Mesenchymal stem cell (in vitro differentiated cells and primary cell): Measurements from ENCODE around the gene ADARB2.

Source experiments
- DNase-seq: peaks from one replicate; pipeline ENCODE4 v3.0.0-alpha.2; 2013
- H2AFZ ChIP-seq: one replicate; pipeline ENCODE4 v1.6.1; 2013; ENCODE audit warnings: low read depth, mild to moderate bottlenecking, control low read depth, inconsistent platforms, low read length, moderate library complexity
- H2AK5ac ChIP-seq: 2 replicates; pipeline ENCODE4 v1.6.1; 2013; ENCODE audit warnings: low read length, moderate library complexity, mild to moderate bottlenecking, inconsistent platforms; ENCODE audit not compliant: severe bottlenecking
- H2BK120ac ChIP-seq: one replicate; pipeline ENCODE4 v1.6.1; 2013; ENCODE audit warnings: low read depth, mild to moderate bottlenecking, inconsistent platforms, low read length, moderate library complexity
- H2BK12ac ChIP-seq, 2 experiments: one replicate each; pipeline ENCODE4 v1.6.1; 2013; ENCODE audit warnings: inconsistent platforms in 2 of 2, low read length in 2 of 2, mild to moderate bottlenecking in 2 of 2, moderate library complexity in 2 of 2, control low read depth in 1 of 2
- H2BK15ac ChIP-seq: one replicate; pipeline ENCODE4 v1.6.1; 2013; ENCODE audit warnings: mild to moderate bottlenecking, low read depth, inconsistent platforms; ENCODE audit not compliant: poor library complexity, severe bottlenecking
- H2BK5ac ChIP-seq: 2 replicates; pipeline ENCODE4 v1.6.1; 2013; ENCODE audit warnings: low read depth, mild to moderate bottlenecking, low read length, control low read depth, inconsistent platforms; ENCODE audit not compliant: poor library complexity, severe bottlenecking
- H3K14ac ChIP-seq, 2 experiments: one replicate each; pipeline ENCODE4 v1.6.1; 2013; ENCODE audit warnings: inconsistent platforms in 2 of 2, low read length in 2 of 2, control low read depth in 1 of 2, mild to moderate bottlenecking in 1 of 2, moderate library complexity in 1 of 2
- H3K18ac ChIP-seq, 2 experiments: one replicate each; pipeline ENCODE4 v1.6.1; 2013; ENCODE audit warnings: inconsistent platforms in 2 of 2, low read length in 2 of 2, control low read depth in 1 of 2, low read depth in 1 of 2, mild to moderate bottlenecking in 1 of 2
- H3K23ac ChIP-seq, 2 experiments: one replicate each; pipeline ENCODE4 v1.6.1; 2013; ENCODE audit warnings: inconsistent platforms in 2 of 2, low read length in 2 of 2, mild to moderate bottlenecking in 2 of 2, moderate library complexity in 2 of 2, control low read depth in 1 of 2
- H3K27ac ChIP-seq: 2 replicates; pipeline ENCODE4 v1.5.1; 2013; ENCODE audit warnings: mild to moderate bottlenecking, moderate library complexity, low read length, control low read depth, inconsistent platforms; ENCODE audit not compliant: poor library complexity, severe bottlenecking
- H3K27me3 ChIP-seq, 2 experiments: 2 replicates each; pipeline versions ENCODE4 v1.6.1 to v1.7.0; 2013; ENCODE audit warnings: low read length in 2 of 2, mild to moderate bottlenecking in 2 of 2, moderate library complexity in 2 of 2, control low read depth in 1 of 2, inconsistent platforms in 1 of 2; ENCODE audit not compliant: control insufficient read depth in 1 of 2, insufficient read depth in 1 of 2
- H3K36me3 ChIP-seq, 2 experiments: 2 replicates each; pipeline versions ENCODE4 v1.6.1 to v1.7.0; 2013; ENCODE audit warnings: low read length in 2 of 2, control low read depth in 1 of 2, inconsistent platforms in 1 of 2, low read depth in 1 of 2, mild to moderate bottlenecking in 1 of 2; ENCODE audit not compliant: insufficient read depth in 2 of 2, control insufficient read depth in 1 of 2
- H3K4ac ChIP-seq, 2 experiments: one replicate each; pipeline ENCODE4 v1.6.1; 2013; ENCODE audit warnings: inconsistent platforms in 2 of 2, low read length in 2 of 2, mild to moderate bottlenecking in 2 of 2, moderate library complexity in 2 of 2, control low read depth in 1 of 2, low read depth in 1 of 2
- H3K4me1 ChIP-seq: 2 replicates; pipeline ENCODE4 v1.6.1; 2013; ENCODE audit warnings: low read depth, low read length, control low read depth; ENCODE audit not compliant: control insufficient read depth, insufficient read depth
- H3K4me2 ChIP-seq: 2 replicates; pipeline ENCODE4 v1.6.1; 2013; ENCODE audit warnings: low read length, mild to moderate bottlenecking, inconsistent platforms; ENCODE audit not compliant: poor library complexity, severe bottlenecking
- H3K4me3 ChIP-seq, 2 experiments: 2 replicates each; pipeline versions ENCODE4 v1.5.1 to v1.7.0; 2013; ENCODE audit warnings: low read length in 2 of 2, mild to moderate bottlenecking in 2 of 2, control low read depth in 1 of 2, low read depth in 1 of 2; ENCODE audit not compliant: insufficient read depth in 1 of 2
- H3K79me1 ChIP-seq: replicated peaks from 2 replicates; pipeline ENCODE4 v1.6.1; 2013; ENCODE audit warnings: mild to moderate bottlenecking, control low read depth, low read length, inconsistent platforms; ENCODE audit not compliant: poor library complexity, severe bottlenecking
- H3K9ac ChIP-seq: 2 replicates; pipeline ENCODE4 v1.7.0; 2013; ENCODE audit warnings: mild to moderate bottlenecking, low read length, moderate library complexity
- H3K9me3 ChIP-seq: 2 replicates; pipeline ENCODE4 v1.7.0; 2013; ENCODE audit warnings: mild to moderate bottlenecking, low read length; ENCODE audit not compliant: control insufficient read depth
- H4K8ac ChIP-seq: one replicate; pipeline ENCODE4 v1.6.1; 2013; ENCODE audit warnings: inconsistent platforms, mild to moderate bottlenecking, low read length, moderate library complexity
- H4K91ac ChIP-seq: one replicate; pipeline ENCODE4 v1.6.1; 2013; ENCODE audit warnings: mild to moderate bottlenecking, low read length, inconsistent platforms
- WGBS: methylation state at CpG from one replicate; pipeline ENCODE4 v1.1.7; 2013; ENCODE audit warnings: mixed read lengths; 5-methylcytosine and 5-hydroxymethylcytosine counted together

The ADARB2 gene

GRCh38 chr10:1558906-1559305 is 178.4 kb downstream of the ADARB2 start:
- no peak overlapping the region for H2BK12ac ChIP-seq
- H3K27ac ChIP-seq, result no peak overlapping the region
- peaks cover 0 to 4% of the 10 kb centered on the region in 2 experiments for H3K27me3 ChIP-seq
- H4K8ac ChIP-seq, result no peak overlapping the region
- H3K18ac ChIP-seq, result no peak overlapping the region
- no peaks in the 10 kb centered on the region for H3K9me3 ChIP-seq
- H3K4ac ChIP-seq, result no peak overlapping the region
- WGBS, result 51% methylated on average over 4 of the region's 4 CpGs
- H3K9ac ChIP-seq, result no peak overlapping the region
- no peak overlapping the region for H4K91ac ChIP-seq
- H3K4me3 ChIP-seq, result no peak overlapping the region
- H2AFZ ChIP-seq, result no peak overlapping the region
- H2BK15ac ChIP-seq, result no peak overlapping the region
- no peak overlapping the region for H2BK5ac ChIP-seq
- H2BK120ac ChIP-seq, result no peak overlapping the region
- H3K36me3 ChIP-seq, result no peaks in the 10 kb centered on the region
- no peak overlapping the region for H2AK5ac ChIP-seq
- no peak overlapping the region for H3K4me2 ChIP-seq
- no peaks in the 10 kb centered on the region for H3K79me1 ChIP-seq
- no peak overlapping the region for H3K14ac ChIP-seq
- no peaks in the 10 kb centered on the region for H3K4me1 ChIP-seq
- no peak overlapping the region for H3K23ac ChIP-seq
- DNase-seq, result no peak

DNA sequence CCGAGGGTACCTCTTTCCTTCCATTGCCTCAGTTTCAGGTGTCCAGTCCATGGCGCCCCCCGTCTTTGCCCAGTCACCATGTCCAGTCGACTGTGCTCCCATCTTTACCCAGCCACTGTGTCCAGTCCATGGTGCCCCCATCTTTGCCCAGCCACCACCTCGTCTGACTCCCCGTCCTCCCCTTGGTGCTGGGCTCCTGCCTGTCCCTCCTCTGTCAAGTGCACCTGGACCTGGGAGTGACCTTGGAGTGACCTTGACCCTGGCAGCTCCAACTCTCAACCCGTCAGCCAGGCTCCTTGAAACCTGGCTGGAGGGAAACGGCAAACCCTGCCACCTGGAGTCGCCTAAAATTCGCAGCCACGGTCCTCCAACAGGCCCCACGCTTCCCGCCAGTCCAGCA is 180.2 kb downstream of the ADARB2 start:
- Histone ChIP-seq H3K4me1 (no peaks in the 10 kb centered on the region), H4K91ac (no peak overlapping the region), H2BK5ac (no peak overlapping the region), H3K4me3 (no peak overlapping the region), H3K4me2 (no peak overlapping the region), H3K14ac (no peak overlapping the region), H3K4ac (no peak overlapping the region), H3K18ac (no peak overlapping the region), H3K36me3 (no peaks in the 10 kb centered on the region), H3K9ac (no peak overlapping the region), H3K79me1 (no peaks in the 10 kb centered on the region), H4K8ac (no peak overlapping the region), H2BK12ac (no peak overlapping the region), H3K27me3 (peaks cover 0 to 4% of the 10 kb centered on the region in 2 experiments), H2AFZ (no peak overlapping the region), H2BK15ac (no peak overlapping the region), H2AK5ac (no peak overlapping the region), H3K9me3 (no peaks in the 10 kb centered on the region), H2BK120ac (no peak overlapping the region), H3K23ac (no peak overlapping the region), H3K27ac (no peak overlapping the region)
- DNase-seq, result no peak
- 81% methylated on average over 13 of the region's 13 CpGs for WGBS

- Histone ChIP-seq H4K8ac (no peak overlapping the region), H2BK5ac (no peak overlapping the region), H2BK12ac (no peak overlapping the region), H3K4me3 (no peak overlapping the region), H3K4ac (no peak overlapping the region), H2AFZ (no peak overlapping the region), H4K91ac (no peak overlapping the region), H3K79me1 (no peaks in the 10 kb centered on the region), H2BK15ac (no peak overlapping the region), H3K36me3 (no peaks in the 10 kb centered on the region), H2AK5ac (no peak overlapping the region), H3K9me3 (no peaks in the 10 kb centered on the region), H3K18ac (no peak overlapping the region), H3K23ac (no peak overlapping the region), H3K27ac (no peak overlapping the region), H3K4me2 (no peak overlapping the region), H2BK120ac (no peak overlapping the region), H3K4me1 (no peaks in the 10 kb centered on the region), H3K27me3 (peaks cover 0 to 4% of the 10 kb centered on the region in 2 experiments), H3K9ac (no peak overlapping the region), H3K14ac (no peak overlapping the region)
- 74% methylated on average over 8 of the region's 8 CpGs for WGBS
- DNase-seq, result no peak
These were observed 180.8 kb downstream of the ADARB2 start for GRCh38 chr10:1556496-1556895.

- no peak overlapping the region for H2BK120ac ChIP-seq
- no peak overlapping the region for H3K18ac ChIP-seq
- H3K14ac ChIP-seq, result no peak overlapping the region
- no peak overlapping the region for H2AFZ ChIP-seq
- no peaks in the 10 kb centered on the region for H3K4me1 ChIP-seq
- H3K9me3 ChIP-seq, result no peaks in the 10 kb centered on the region
- no peak overlapping the region for H2AK5ac ChIP-seq
- no peak for DNase-seq
- H3K27me3 ChIP-seq, result peaks cover 0 to 2% of the 10 kb centered on the region in 2 experiments
- no peak overlapping the region for H2BK5ac ChIP-seq
- no peak overlapping the region for H3K4ac ChIP-seq
- no peak overlapping the region for H3K23ac ChIP-seq
- H3K4me3 ChIP-seq, result no peak overlapping the region
- WGBS, result 75% methylated on average over 7 of the region's 7 CpGs
- H4K91ac ChIP-seq, result no peak overlapping the region
- no peak overlapping the region for H2BK15ac ChIP-seq
- no peak overlapping the region for H3K4me2 ChIP-seq
- H3K36me3 ChIP-seq, result no peaks in the 10 kb centered on the region
- H3K9ac ChIP-seq, result no peak overlapping the region
- no peak overlapping the region for H3K27ac ChIP-seq
- H3K79me1 ChIP-seq, result no peaks in the 10 kb centered on the region
- no peak overlapping the region for H4K8ac ChIP-seq
- no peak overlapping the region for H2BK12ac ChIP-seq
These were observed 183.4 kb downstream of the ADARB2 start for GRCh38 chr10:1553951-1554350.
